Measurements from ENCODE around the gene KCNJ11. TPM values are rescaled to one million over a fixed set of nuclear protein-coding genes. Genes with fewer than 3 reads are reported as not detected.

Gene KCNJ11
- total RNA-seq, 1 donor = not detected

GRCh38 chr11:17369684-17370243 lies 18.7 kb downstream of the KCNJ11 start:
- no peak overlapping the region for H3K4me3 ChIP-seq (ENCODE audit: low read depth, low read length)
- DNase-seq (ENCODE audit: low read depth) = no peak
- TF ChIP-seq CTCF (IDR thresholded peaks at IDR 0.05; ENCODE audit: insufficient read depth, low read depth, low read length) = no peak

- no peak for DNase-seq (ENCODE audit: low read depth)
- no peak for TF ChIP-seq CTCF (IDR thresholded peaks at IDR 0.05; ENCODE audit: insufficient read depth, low read depth, low read length)
- no peak overlapping the region for H3K4me3 ChIP-seq (ENCODE audit: low read depth, low read length)
These were observed 19.4 kb downstream of the KCNJ11 start for GRCh38 chr11:17369094-17369493.

- no peak for TF ChIP-seq CTCF (IDR thresholded peaks at IDR 0.05; ENCODE audit: insufficient read depth, low read depth, low read length)
- no peak for DNase-seq (ENCODE audit: low read depth)
These were observed 19.9 kb downstream of the KCNJ11 start for GRCh38 chr11:17368551-17368950.

GRCh38 chr11:17366495-17366894 lies 22.0 kb downstream of the KCNJ11 start:
- TF ChIP-seq CTCF (IDR thresholded peaks at IDR 0.05; ENCODE audit: insufficient read depth, low read depth, low read length) = no peak
- DNase-seq (ENCODE audit: low read depth) = no peak

More at GRCh38 chr11:17368551-17368950, 19.9 kb downstream of the KCNJ11 start:
- H3K4me3 ChIP-seq (ENCODE audit: low read depth, low read length) = no peak overlapping the region

GRCh38 chr11:17354601-17354991 lies 33.9 kb downstream of the KCNJ11 start:
- TF ChIP-seq CTCF (IDR thresholded peaks at IDR 0.05; ENCODE audit: insufficient read depth, low read depth, low read length) = peak; percentile 76
- H3K4me3 ChIP-seq (ENCODE audit: low read depth, low read length) = peak overlapping the region; percentile 72
- DNase-seq (ENCODE audit: low read depth) = peak; percentile 77

More at GRCh38 chr11:17366495-17366894, 22.0 kb downstream of the KCNJ11 start:
- H3K4me3 ChIP-seq (ENCODE audit: low read depth, low read length) = no peak overlapping the region

- DNase-seq (ENCODE audit: low read depth) = no peak
- peak overlapping the region; percentile 72 for H3K4me3 ChIP-seq (ENCODE audit: low read depth, low read length)
- no peak for TF ChIP-seq CTCF (IDR thresholded peaks at IDR 0.05; ENCODE audit: insufficient read depth, low read depth, low read length)
These were observed 34.4 kb downstream of the KCNJ11 start for GRCh38 chr11:17353821-17354600.
